HFF-Myc (cell line): ENCODE results near the gene TMEM43.

ENCODE experiments used
- DNase-seq: peaks from one replicate; pipeline ENCODE4 v3.0.0-alpha.2; 2011; ENCODE audit warnings: low read depth; ENCODE audit errors: extremely low read depth
- H3K4me3 ChIP-seq: replicated peaks from 2 replicates; pipeline ENCODE4 v1.5.1; 2011; ENCODE audit warnings: low read depth, mild to moderate bottlenecking, control low read depth, low read length
- TF ChIP-seq, protein P1 (sequence below): IDR thresholded peaks from 2 replicates; pipeline ENCODE4 v1.5.1; 2012; ENCODE audit warnings: mild to moderate bottlenecking, low read depth, low read length, control low read depth; ENCODE audit errors: missing control alignments

TMEM43 gene

DNA sequence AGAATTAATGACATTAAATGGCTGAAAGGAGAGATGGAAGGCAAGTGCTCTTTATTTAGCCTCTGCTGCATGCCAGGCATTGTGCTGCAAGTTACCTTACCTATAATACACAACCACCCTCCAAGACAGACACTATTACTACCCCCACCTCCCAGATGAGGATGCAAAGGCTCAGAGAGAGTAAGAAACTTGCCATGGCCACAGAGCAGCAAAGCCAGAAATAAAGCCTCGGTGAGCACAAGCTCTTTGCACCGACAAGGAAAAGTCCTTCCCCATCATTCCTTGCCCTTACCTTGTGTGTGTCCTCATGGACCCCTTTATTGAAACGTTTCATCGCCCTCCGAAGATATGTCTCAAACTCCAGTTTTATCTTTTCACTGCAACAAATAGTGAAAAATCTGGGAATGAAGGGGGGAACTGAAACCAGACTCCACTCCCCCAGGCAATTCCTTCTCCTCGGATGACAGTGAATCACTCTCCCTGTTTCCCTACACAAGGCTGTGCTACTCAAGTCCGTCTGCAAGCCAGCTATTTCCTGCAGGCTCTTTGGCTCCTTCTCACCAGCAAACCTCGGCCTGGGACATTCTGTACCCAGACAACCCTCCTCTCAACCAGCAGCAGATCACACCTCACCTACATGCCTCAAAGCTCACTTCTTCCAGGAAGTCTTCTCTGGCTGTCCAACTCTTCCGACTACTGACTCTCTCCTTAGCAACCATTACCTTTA is 42.2 kb downstream of the TMEM43 start:
- no peak for DNase-seq
- no peak overlapping the region for H3K4me3 ChIP-seq
- TF ChIP-seq, protein P1, sequence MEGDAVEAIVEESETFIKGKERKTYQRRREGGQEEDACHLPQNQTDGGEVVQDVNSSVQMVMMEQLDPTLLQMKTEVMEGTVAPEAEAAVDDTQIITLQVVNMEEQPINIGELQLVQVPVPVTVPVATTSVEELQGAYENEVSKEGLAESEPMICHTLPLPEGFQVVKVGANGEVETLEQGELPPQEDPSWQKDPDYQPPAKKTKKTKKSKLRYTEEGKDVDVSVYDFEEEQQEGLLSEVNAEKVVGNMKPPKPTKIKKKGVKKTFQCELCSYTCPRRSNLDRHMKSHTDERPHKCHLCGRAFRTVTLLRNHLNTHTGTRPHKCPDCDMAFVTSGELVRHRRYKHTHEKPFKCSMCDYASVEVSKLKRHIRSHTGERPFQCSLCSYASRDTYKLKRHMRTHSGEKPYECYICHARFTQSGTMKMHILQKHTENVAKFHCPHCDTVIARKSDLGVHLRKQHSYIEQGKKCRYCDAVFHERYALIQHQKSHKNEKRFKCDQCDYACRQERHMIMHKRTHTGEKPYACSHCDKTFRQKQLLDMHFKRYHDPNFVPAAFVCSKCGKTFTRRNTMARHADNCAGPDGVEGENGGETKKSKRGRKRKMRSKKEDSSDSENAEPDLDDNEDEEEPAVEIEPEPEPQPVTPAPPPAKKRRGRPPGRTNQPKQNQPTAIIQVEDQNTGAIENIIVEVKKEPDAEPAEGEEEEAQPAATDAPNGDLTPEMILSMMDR: no peak

DNA sequence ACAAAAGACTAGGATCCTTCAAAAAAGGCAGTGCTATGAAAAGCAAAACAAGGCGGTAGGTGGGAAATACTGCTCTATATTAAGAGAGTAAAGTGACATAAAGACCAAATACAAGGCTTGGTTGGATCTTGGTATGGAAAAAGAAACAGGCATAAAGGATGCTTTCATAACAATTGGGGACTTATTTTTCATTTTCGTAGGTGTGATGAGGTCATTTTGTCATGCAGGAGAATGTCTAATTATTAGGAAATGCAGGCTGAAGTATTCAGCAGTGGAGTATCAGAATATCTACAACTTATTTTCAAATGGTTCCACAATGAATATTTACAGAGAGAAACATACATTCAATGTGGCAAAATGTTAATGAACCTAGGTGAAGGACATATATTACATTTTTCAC is 44.6 kb downstream of the TMEM43 start:
- TF ChIP-seq, protein P1: no peak
- no peak for DNase-seq
- no peak overlapping the region for H3K4me3 ChIP-seq

GRCh38 chr3:14169871-14170270 is 45.0 kb downstream of the TMEM43 start:
- no peak for DNase-seq
- H3K4me3 ChIP-seq: no peak overlapping the region
- TF ChIP-seq, protein P1: no peak

DNA sequence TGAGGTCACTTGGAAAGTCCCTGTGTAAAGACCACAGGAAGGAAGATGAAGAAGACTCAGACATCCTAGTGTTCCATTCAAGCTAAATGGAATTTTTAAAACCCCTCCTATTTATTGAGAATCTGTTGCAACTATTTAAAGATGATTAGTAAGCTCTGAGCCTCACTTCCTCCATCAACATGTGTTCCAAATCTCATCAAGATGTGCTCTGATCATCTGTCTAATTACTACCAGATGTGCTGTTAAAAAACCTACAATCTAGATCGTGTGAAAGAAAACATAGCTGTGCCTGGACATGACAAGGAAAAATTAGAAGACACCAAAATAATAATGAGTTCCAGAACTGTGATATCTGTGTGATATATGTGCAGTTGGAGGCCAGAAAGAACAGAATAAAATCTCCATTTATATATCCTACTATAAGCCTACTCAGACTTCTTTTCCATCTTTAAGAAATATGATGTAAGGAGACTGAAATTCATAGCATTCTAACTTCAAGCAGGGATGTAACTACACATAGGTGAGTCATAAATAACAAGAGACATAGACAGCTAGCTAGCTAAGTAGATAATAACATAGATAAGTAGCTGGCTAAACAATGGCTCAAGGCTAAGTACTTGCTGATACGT is 45.8 kb downstream of the TMEM43 start:
- DNase-seq: peak; percentile 66
- H3K4me3 ChIP-seq: no peak overlapping the region
- TF ChIP-seq, protein P1: no peak

DNA sequence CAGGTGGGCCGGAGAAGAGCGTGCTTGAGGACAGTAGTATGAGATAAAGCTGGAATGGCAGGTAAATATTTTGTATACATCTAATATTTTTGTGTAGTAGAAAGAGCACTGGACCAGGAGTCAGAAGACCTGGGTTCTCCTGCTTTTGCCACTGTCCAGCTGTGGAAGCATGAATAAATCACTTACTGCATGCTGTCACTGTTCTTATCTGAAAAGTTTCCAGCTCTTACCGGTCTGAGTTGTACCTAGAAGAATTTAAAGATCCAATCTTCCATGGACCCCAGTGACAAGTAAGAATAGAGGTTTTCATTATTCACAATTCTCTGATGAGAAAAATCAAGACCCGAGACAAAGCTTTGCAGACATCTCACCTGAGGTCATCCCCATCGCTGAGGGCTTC is 47.6 kb downstream of the TMEM43 start:
- TF ChIP-seq, protein P1: no peak
- H3K4me3 ChIP-seq: no peak overlapping the region
- DNase-seq: no peak

DNA sequence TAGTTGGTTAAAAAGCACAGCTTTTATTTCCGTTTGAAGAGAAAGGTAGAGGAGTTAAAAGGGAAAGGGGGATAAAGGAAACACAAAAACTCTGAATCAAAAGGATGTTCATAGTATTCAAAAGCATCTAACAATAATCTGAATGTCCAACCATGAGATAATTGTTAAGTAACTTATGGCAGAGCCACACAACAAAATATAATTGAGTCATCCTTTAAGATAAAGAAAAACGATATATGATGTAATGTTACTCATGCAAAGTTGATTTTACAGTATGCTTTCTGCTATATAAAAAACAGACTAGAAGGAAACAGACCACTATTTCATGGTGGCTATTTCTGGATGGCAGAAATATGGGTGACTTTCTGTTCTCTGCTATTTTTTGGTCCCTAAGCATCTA is 49.6 kb downstream of the TMEM43 start:
- no peak for DNase-seq
- TF ChIP-seq, protein P1: no peak
- H3K4me3 ChIP-seq: 0 out of 2 replicates have a peak overlapping the region, but pooled peaks have one; percentile 22
